ENCODE data around the gene ANKRD37. TPM values are rescaled to one million over a fixed set of nuclear protein-coding genes. Genes with fewer than 3 reads are reported as not detected.

Gene ANKRD37
- polyA plus RNA-seq (2012; ENCODE audit: low read depth, missing spikeins), result 183 TPM

DNA sequence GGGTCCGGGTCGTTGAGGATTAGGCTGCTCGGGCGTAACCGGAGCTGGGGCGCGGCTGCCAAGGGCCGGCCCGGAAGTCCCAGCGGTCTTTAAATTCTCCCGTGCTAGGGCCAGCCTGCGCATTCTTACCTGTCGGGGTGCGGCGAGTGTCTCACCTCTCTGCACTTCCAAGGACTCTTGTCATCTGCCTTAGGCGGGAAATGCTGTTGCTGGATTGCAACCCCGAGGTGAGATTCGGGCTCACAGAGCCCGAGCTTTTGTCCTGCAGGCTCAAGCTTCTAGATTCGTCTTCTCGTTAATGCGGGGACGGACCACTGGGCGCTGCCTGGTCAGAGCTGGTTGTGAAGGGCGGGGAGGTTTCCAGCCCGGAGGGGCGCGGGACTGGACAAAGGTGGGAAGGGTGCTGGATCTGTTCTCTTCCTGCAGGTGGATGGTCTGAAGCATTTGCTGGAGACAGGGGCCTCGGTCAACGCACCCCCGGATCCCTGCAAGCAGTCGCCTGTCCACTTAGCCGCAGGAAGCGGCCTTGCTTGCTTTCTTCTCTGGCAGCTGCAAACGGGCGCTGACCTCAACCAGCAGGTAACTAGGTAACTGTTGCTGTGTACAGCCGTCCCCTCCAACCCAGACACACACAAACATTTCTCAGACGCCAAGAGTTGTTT, at the start of gene ANKRD37:
ANKRD37 (plus strand) TSS at position 118 of the 662 bp plus-strand sequence; CDS start at position 201, 83 bp downstream.
- TF ChIP-seq SPI1 (IDR thresholded peaks at IDR 0.05; ENCODE audit: low read depth, low read length) (no peak), TAF1 (IDR thresholded peaks at IDR 0.05; ENCODE audit: low read depth, low read length) (peak; percentile 41; the same call in 1 of the 2 replicates)
- peak; percentile 67 for FAIRE-seq

DNA sequence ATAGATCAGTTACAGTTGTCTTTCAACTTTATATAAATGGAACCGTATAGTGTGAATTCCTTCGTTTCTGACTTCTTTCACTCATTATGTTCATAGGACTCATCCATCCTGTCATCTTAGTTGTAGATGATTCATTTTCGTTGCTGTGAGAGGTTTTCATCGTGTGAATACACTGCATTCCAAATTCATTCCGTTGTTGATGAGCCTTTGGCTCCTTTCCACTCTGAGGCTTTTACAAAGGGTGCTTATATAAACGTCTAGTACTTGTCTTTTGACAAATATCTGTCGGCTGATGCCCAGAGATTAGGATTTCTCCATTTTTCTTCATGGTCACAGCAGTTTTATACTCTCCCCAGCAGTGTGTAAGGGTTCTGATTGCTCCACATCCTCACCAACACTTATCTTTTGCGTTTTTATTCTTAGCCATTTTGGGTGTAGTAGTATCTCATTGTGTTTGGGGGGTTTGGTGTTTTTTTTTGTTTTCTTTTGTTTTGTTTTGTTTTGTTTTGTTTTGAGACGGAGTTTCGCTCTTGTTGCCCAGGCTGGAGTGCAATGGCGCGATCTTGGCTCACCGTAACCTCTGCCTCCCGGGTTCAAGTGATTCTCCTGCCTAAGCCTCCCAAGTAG, 49.6 kb upstream of the ANKRD37 start:
- FAIRE-seq (no peak), DNase-seq (ENCODE audit: insufficient read length, low spot score) (no peak)
- TF ChIP-seq TAF1 (IDR thresholded peaks at IDR 0.05; ENCODE audit: low read depth, low read length) (no peak), PAX5 (IDR thresholded peaks at IDR 0.05; ENCODE audit: insufficient read depth, low read length, severe bottlenecking) (no peak), SPI1 (IDR thresholded peaks at IDR 0.05; ENCODE audit: low read depth, low read length) (no peak), POLR2A (IDR thresholded peaks at IDR 0.05; ENCODE audit: low read depth, low read length) (no peak), POU2F2 (IDR thresholded peaks at IDR 0.05; ENCODE audit: low read depth, low read length) (no peak), POLR2AphosphoS5 (IDR thresholded peaks at IDR 0.05; ENCODE audit: low read depth, low read length) (no peak)

More for the DNA sequence above, at the start of gene ANKRD37:
- DNase-seq (ENCODE audit: insufficient read length, low spot score), result no peak

- DNase-seq (ENCODE audit: insufficient read length, low spot score), result no peak
- TF ChIP-seq POLR2A (IDR thresholded peaks at IDR 0.05; ENCODE audit: low read depth, low read length), result no peak
- no peak for TF ChIP-seq POU2F2 (IDR thresholded peaks at IDR 0.05; ENCODE audit: low read depth, low read length)
- TF ChIP-seq TAF1 (IDR thresholded peaks at IDR 0.05; ENCODE audit: low read depth, low read length), result no peak
- no peak for TF ChIP-seq POLR2AphosphoS5 (IDR thresholded peaks at IDR 0.05; ENCODE audit: low read depth, low read length)
- no peak for TF ChIP-seq PAX5 (IDR thresholded peaks at IDR 0.05; ENCODE audit: insufficient read depth, low read length, severe bottlenecking)
- TF ChIP-seq SPI1 (IDR thresholded peaks at IDR 0.05; ENCODE audit: low read depth, low read length), result no peak
- no peak for FAIRE-seq
Measured at GRCh38 chr4:185351691-185352090, 45.0 kb upstream of the ANKRD37 start.

DNA sequence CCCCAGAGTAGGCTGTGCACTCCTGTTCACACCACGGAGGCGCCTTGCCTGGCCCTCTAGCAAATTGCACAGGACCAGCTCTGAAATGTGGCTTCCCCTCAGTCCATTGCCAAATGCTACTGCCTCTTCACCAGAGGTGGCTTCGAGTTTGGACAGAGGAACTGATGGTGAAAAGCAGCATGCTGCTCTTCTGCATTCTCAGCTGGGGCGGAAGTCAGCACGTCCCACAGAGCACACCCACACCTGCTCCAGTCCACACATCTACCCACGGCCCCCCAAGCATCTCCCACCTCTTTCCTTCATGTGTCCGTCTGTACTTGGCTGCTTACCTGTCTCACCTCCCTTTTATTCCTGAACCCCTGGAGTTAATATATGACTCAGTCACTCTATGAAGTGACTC, 44.4 kb upstream of the ANKRD37 start:
- FAIRE-seq (no peak), DNase-seq (ENCODE audit: insufficient read length, low spot score) (no peak)
- no peak for TF ChIP-seq TAF1 (IDR thresholded peaks at IDR 0.05; ENCODE audit: low read depth, low read length)
- peak; percentile 48 for TF ChIP-seq SPI1 (IDR thresholded peaks at IDR 0.05; ENCODE audit: low read depth, low read length)

- FAIRE-seq (peak; percentile 93), DNase-seq (ENCODE audit: insufficient read length, low spot score) (no peak)
- TF ChIP-seq POLR2AphosphoS5 (IDR thresholded peaks at IDR 0.05; ENCODE audit: low read depth, low read length), result no peak; the same call in 1 of the 2 replicates
- peak; percentile 84 for TF ChIP-seq POU2F2 (IDR thresholded peaks at IDR 0.05; ENCODE audit: low read depth, low read length)
- TF ChIP-seq TAF1 (IDR thresholded peaks at IDR 0.05; ENCODE audit: low read depth, low read length), result no peak
- peak; percentile 41 for TF ChIP-seq POLR2A (IDR thresholded peaks at IDR 0.05; ENCODE audit: low read depth, low read length)
- TF ChIP-seq SPI1 (IDR thresholded peaks at IDR 0.05; ENCODE audit: low read depth, low read length), result no peak
- no peak for TF ChIP-seq PAX5 (IDR thresholded peaks at IDR 0.05; ENCODE audit: insufficient read depth, low read length, severe bottlenecking)
Measured at GRCh38 chr4:185352741-185353140, 43.9 kb upstream of the ANKRD37 start.

DNA sequence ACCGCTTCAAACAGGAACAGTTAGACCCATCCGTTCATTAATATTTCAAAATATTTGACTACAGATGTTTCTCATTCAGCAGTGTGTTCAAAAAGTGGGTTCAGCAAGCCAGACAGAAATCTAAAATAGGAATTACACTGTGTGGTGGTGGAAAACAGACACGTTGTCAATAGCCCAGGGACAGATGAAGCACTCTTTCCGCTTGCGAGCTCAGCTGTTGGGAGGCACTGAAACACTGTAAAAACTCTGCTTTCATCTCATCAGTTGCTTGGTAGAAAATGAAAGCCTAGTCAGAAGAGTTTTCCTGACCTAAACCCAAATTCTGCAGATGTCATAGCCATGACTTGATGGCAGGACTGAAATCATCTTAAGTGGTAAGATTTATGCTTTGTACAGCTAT, 39.4 kb upstream of the ANKRD37 start:
- TF ChIP-seq PAX5 (IDR thresholded peaks at IDR 0.05; ENCODE audit: insufficient read depth, low read length, severe bottlenecking) (peak; percentile 23), POLR2A (IDR thresholded peaks at IDR 0.05; ENCODE audit: low read depth, low read length) (no peak), SPI1 (IDR thresholded peaks at IDR 0.05; ENCODE audit: low read depth, low read length) (no peak)
- FAIRE-seq, result peak; percentile 72
- no peak for DNase-seq (ENCODE audit: insufficient read length, low spot score)

GRCh38 chr4:185357733-185358440, 38.8 kb upstream of the ANKRD37 start:
- TF ChIP-seq POU2F2 (IDR thresholded peaks at IDR 0.05; ENCODE audit: low read depth, low read length) (no peak), PAX5 (IDR thresholded peaks at IDR 0.05; ENCODE audit: insufficient read depth, low read length, severe bottlenecking) (no peak), POLR2AphosphoS5 (IDR thresholded peaks at IDR 0.05; ENCODE audit: low read depth, low read length) (no peak), TAF1 (IDR thresholded peaks at IDR 0.05; ENCODE audit: low read depth, low read length) (no peak), SPI1 (IDR thresholded peaks at IDR 0.05; ENCODE audit: low read depth, low read length) (no peak), POLR2A (IDR thresholded peaks at IDR 0.05; ENCODE audit: low read depth, low read length) (no peak)
- no peak for DNase-seq (ENCODE audit: insufficient read length, low spot score)
- no peak for FAIRE-seq

GRCh38 chr4:185358514-185358913, 38.1 kb upstream of the ANKRD37 start:
- DNase-seq (ENCODE audit: insufficient read length, low spot score) (no peak), FAIRE-seq (peak; percentile 88)
- no peak for TF ChIP-seq POU2F2 (IDR thresholded peaks at IDR 0.05; ENCODE audit: low read depth, low read length)
- TF ChIP-seq SPI1 (IDR thresholded peaks at IDR 0.05; ENCODE audit: low read depth, low read length), result peak; percentile 92

DNA sequence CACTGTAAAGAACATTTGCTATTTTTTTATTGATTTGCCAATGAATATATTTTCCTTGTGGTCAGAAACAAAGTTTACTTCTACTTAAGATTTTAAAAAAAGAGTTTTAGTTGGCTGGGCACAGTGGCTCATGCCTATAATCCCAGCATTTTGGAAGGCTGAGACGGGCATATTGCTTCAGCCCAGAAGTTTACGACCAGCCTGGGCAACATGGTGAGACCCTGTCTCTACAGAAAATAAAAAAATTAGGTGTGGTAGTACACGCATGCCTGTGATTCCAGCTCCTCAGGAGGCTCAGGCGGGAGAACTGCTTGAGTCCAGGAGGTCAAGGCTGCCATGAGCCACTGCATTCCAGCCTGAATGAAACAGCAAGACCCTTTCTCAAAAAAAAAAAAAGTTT, 37.7 kb upstream of the ANKRD37 start:
- DNase-seq (ENCODE audit: insufficient read length, low spot score), result no peak
- FAIRE-seq, result no peak
- TF ChIP-seq TAF1 (IDR thresholded peaks at IDR 0.05; ENCODE audit: low read depth, low read length), result no peak
- no peak for TF ChIP-seq SPI1 (IDR thresholded peaks at IDR 0.05; ENCODE audit: low read depth, low read length)
- no peak for TF ChIP-seq POU2F2 (IDR thresholded peaks at IDR 0.05; ENCODE audit: low read depth, low read length)
- TF ChIP-seq POLR2A (IDR thresholded peaks at IDR 0.05; ENCODE audit: low read depth, low read length), result no peak
